GM06990 (cell line): ENCODE results near the gene NR2E1.

ENCODE experiments used
- DNase-seq: peaks from one replicate; pipeline ENCODE4 v3.0.0-alpha.2; 2011; ENCODE audit not compliant: insufficient read length; ENCODE audit errors: extremely low read depth
- H3K27me3 ChIP-seq: replicated peaks from 2 replicates; pipeline ENCODE4 v1.6.0; 2011; ENCODE audit warnings: low read length; ENCODE audit not compliant: control insufficient read depth, insufficient read depth
- H3K36me3 ChIP-seq: 2 replicates; pipeline ENCODE4 v1.5.1; 2011; ENCODE audit warnings: low read length; ENCODE audit not compliant: control insufficient read depth, insufficient read depth
- H3K4me3 ChIP-seq: replicated peaks from 2 replicates; pipeline ENCODE4 v1.5.1; 2011; ENCODE audit warnings: low read depth, mild to moderate bottlenecking, control low read depth, low read length
- CTCF ChIP-seq: IDR thresholded peaks from 2 replicates; pipeline ENCODE4 v1.5.1; 2011; ENCODE audit warnings: low read length, control low read depth, mild to moderate bottlenecking, inconsistent platforms; ENCODE audit not compliant: insufficient read depth, poor library complexity, severe bottlenecking

NR2E1 gene

DNA sequence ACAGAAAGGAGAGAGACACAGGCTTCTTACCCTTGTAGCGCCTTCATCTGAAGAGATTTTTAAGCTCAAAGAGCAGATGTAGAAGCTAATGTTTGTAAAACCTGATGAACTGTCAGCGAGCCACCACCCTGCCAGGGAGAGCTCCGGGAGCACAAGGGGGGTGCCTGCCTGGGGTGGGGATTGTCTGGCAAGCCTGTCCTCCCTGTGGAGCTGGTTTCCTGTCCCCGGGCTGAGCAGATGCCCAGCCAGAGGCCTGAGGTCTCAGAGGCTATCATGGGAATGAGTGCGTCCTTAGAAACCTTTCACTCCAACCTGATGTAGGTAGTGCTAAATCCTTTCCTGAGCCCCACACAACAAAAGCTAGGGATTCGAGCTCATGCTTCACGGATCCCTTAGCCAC lies 41.9 kb upstream of the NR2E1 start:
- no peak for DNase-seq
- no peak for TF ChIP-seq CTCF
- H3K27me3 ChIP-seq: peaks cover 4% of the 10 kb centered on the region
- no peak overlapping the region for H3K4me3 ChIP-seq
- H3K36me3 ChIP-seq: no peaks in the 10 kb centered on the region

- Histone ChIP-seq H3K4me3 (no peak overlapping the region), H3K36me3 (no peaks in the 10 kb centered on the region), H3K27me3 (peaks cover 5% of the 10 kb centered on the region)
- no peak for DNase-seq
- no peak for TF ChIP-seq CTCF
Measured at GRCh38 chr6:108127056-108127455, 38.8 kb upstream of the NR2E1 start.

DNA sequence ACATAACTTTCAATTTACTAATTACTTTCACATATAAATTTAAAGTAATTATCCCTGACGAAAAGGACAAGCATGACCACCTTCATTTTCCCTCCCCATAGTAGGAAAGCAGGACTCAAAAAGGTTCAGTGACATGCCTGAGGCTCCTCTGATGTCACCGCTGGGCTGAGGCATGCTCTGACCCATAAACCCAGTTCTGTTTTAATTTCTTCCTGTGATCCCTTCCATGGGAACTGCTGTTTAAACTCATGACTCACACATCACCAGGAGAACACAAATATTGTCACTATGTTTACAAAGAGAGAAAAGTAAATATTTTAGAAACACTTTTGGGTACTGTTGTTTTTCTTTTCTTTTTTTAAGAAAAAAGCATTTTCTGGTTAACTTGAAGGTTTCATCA lies 38.0 kb upstream of the NR2E1 start:
- H3K27me3 ChIP-seq: peaks cover 5% of the 10 kb centered on the region
- no peak overlapping the region for H3K4me3 ChIP-seq
- no peak for TF ChIP-seq CTCF
- DNase-seq: no peak
- H3K36me3 ChIP-seq: no peaks in the 10 kb centered on the region

GRCh38 chr6:108130262-108130661 lies 35.6 kb upstream of the NR2E1 start:
- DNase-seq: no peak
- Histone ChIP-seq H3K36me3 (no peaks in the 10 kb centered on the region), H3K4me3 (no peak overlapping the region), H3K27me3 (peaks cover 2% of the 10 kb centered on the region)
- TF ChIP-seq CTCF: no peak

DNA sequence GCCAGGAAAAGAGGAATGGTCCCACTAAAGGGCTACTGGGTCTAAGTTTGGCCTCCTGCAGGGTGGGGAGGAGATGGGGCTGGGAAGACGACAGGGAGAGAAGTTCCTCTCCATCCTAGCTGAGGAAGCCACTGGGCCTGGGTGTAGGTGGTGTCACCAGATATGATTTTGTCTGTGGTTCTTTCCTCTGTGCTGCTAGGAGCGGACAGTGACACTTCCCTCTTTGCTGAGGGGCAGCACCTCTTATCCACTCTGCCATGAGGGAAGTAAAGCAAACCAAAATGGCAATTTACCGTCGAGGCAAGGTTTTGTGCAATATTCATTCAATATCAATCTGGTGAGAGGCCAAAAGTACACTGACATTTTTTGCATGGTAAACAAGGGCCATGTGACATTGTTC lies 33.0 kb upstream of the NR2E1 start:
- Histone ChIP-seq H3K36me3 (no peaks in the 10 kb centered on the region), H3K27me3 (peaks cover 2% of the 10 kb centered on the region; the same call in 1 of the 2 replicates), H3K4me3 (no peak overlapping the region)
- TF ChIP-seq CTCF: no peak
- no peak for DNase-seq

GRCh38 chr6:108133594-108134179 lies 32.1 kb upstream of the NR2E1 start:
- H3K27me3 ChIP-seq: peaks cover 2% of the 10 kb centered on the region; the same call in 1 of the 2 replicates
- TF ChIP-seq CTCF: no peak
- no peaks in the 10 kb centered on the region for H3K36me3 ChIP-seq
- peak overlapping the region; percentile 9 for H3K4me3 ChIP-seq
- no peak for DNase-seq
